Nephron progenitor cell (in vitro differentiated cells): ENCODE results near the gene MYO6.

Source experiments
- DNase-seq: peaks from one replicate; pipeline ENCODE4 v3.0.0; 2021
- H3K27ac Mint-ChIP-seq: 2 replicates; pipeline ENCODE4 v1.8.0; 2021; ENCODE audit warnings: mild to moderate bottlenecking, moderate library complexity, mixed read lengths
- H3K27me3 Mint-ChIP-seq: 2 replicates; pipeline ENCODE4 v1.8.0; 2021; ENCODE audit warnings: mild to moderate bottlenecking, low read depth, mixed read lengths; ENCODE audit not compliant: poor library complexity
- H3K36me3 Mint-ChIP-seq: 2 replicates; pipeline ENCODE4 v1.8.0; 2021; ENCODE audit warnings: low read depth, mixed read lengths
- H3K4me1 Mint-ChIP-seq: 2 replicates; pipeline ENCODE4 v1.8.0; 2021; ENCODE audit warnings: mixed read lengths
- H3K4me3 Mint-ChIP-seq: 2 replicates; pipeline ENCODE4 v1.8.0; 2021; ENCODE audit warnings: mild to moderate bottlenecking, moderate library complexity, mixed read lengths
- H3K9me3 Mint-ChIP-seq: 2 replicates; pipeline ENCODE4 v1.8.0; 2021; ENCODE audit warnings: mild to moderate bottlenecking, moderate library complexity, mixed read lengths
- TF ChIP-seq, protein P1 (sequence below): fragments of 200-600 bp; sonication (generic); IDR thresholded peaks from 2 replicates; pipeline ENCODE4 v1.5.0; 2021; ENCODE audit warnings: antibody characterized with exemption

Gene MYO6

DNA sequence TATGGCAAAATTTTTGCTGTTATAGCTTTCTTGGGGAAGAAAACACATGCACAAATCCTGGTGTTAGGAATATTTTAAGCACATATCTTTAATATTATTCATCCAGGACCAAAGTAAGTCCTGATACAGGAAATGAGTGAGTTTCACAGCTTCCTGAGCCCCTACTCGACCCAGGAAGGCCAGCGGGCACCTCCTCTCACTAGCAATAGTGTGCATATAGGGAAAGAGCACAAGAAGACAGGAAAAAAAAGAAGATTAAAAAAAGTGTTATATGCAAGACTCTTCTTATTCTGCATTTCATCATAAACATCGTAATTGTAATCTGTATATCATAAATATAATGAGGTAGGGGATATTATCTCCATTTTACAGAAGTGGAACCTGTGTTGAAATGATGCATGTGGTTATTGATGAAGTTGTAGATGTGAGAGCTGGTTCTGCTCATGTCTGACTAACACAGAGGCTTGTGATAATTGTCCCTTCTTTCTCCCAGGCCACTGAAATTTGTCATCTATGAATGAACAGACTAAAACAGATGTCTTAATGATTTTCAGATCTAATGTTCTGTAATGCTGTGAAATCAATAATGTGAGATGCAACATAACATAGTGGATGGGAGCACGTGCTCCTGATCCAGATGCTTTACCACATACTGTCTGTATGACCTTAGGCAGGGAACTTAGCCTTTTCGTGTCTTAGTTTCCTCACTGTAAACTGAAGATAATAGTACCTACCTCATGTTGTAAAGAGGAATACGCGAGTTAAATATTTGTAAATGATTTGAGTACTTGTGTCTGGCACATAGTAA lies 101.2 kb downstream of the MYO6 start:
- Mint-ChIP-seq H3K4me1 (peaks cover 9% of the 10 kb centered on the region), H3K27me3 (no peaks in the 10 kb centered on the region), H3K9me3 (no peaks in the 10 kb centered on the region), H3K4me3 (no peak overlapping the region), H3K27ac (no peak overlapping the region), H3K36me3 (peaks cover 2% of the 10 kb centered on the region)
- no peak for DNase-seq
- TF ChIP-seq, protein P1, sequence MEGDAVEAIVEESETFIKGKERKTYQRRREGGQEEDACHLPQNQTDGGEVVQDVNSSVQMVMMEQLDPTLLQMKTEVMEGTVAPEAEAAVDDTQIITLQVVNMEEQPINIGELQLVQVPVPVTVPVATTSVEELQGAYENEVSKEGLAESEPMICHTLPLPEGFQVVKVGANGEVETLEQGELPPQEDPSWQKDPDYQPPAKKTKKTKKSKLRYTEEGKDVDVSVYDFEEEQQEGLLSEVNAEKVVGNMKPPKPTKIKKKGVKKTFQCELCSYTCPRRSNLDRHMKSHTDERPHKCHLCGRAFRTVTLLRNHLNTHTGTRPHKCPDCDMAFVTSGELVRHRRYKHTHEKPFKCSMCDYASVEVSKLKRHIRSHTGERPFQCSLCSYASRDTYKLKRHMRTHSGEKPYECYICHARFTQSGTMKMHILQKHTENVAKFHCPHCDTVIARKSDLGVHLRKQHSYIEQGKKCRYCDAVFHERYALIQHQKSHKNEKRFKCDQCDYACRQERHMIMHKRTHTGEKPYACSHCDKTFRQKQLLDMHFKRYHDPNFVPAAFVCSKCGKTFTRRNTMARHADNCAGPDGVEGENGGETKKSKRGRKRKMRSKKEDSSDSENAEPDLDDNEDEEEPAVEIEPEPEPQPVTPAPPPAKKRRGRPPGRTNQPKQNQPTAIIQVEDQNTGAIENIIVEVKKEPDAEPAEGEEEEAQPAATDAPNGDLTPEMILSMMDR: no peak

DNA sequence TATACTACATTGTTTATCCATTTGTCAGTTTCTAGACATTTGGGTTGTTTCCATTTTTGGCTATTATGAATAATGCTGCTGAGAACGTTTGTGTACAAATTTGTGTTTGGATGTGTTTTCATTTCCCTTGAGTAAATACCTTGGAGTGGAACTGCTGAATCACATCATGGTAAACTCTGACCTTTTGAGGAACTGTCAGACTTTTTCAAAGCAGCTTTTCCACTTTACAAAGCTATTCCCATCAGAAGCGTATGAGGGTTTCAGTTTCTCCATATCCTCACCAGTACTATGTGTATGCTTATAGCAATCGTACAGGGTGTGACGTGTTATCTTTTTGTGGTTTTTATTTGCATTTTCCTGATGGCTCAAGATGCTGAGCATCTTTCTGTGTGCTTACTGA lies 103.7 kb downstream of the MYO6 start:
- H3K9me3 Mint-ChIP-seq: no peaks in the 10 kb centered on the region
- H3K27me3 Mint-ChIP-seq: no peaks in the 10 kb centered on the region
- no peak overlapping the region for H3K4me3 Mint-ChIP-seq
- no peak overlapping the region for H3K27ac Mint-ChIP-seq
- H3K4me1 Mint-ChIP-seq: peaks cover 9% of the 10 kb centered on the region
- TF ChIP-seq, protein P1: no peak
- DNase-seq: no peak
- no peaks in the 10 kb centered on the region for H3K36me3 Mint-ChIP-seq

DNA sequence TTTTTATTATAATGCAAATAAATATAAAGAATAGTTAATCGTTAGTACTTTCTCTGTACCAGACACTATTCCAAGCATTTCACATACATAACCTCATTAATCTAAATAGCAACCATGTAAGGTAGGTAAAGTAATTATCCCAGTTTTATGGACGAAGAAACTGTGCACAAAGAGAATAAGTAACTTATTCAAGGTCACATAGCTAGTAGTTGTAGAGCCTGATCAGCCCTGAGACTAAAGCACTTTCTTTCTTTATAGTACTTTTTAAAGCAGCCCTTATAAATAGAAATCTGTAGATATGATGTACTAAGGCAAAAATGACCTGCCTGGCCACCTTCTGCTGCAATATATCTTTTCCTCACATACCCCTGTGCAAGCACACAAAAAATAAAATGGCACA lies 104.8 kb downstream of the MYO6 start:
- Mint-ChIP-seq H3K9me3 (no peaks in the 10 kb centered on the region), H3K4me1 (peaks cover 9% of the 10 kb centered on the region), H3K27me3 (no peaks in the 10 kb centered on the region), H3K27ac (no peak overlapping the region), H3K36me3 (no peaks in the 10 kb centered on the region), H3K4me3 (no peak overlapping the region)
- no peak for DNase-seq
- TF ChIP-seq, protein P1: no peak

DNA sequence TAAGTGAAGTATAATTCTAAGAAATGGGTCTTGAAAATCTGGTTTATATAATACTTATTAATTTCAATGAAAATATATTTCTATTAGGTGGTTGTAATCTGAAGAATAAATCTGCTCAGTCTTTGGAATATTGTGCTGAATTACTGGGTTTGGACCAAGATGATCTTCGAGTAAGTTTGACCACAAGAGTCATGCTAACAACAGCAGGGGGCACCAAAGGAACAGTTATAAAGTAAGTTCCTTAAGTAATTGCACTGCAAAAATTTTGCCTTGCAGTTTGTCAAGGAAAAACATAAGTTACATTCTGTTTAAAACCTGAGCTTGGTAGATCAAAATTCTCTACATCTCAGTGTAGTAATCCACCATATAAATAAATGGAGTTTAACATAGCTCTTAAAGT lies 106.0 kb downstream of the MYO6 start:
- Mint-ChIP-seq H3K27ac (no peak overlapping the region), H3K4me1 (no peaks in the 10 kb centered on the region), H3K27me3 (no peaks in the 10 kb centered on the region), H3K4me3 (no peak overlapping the region), H3K9me3 (no peaks in the 10 kb centered on the region), H3K36me3 (no peaks in the 10 kb centered on the region)
- DNase-seq: peak; percentile 37
- TF ChIP-seq, protein P1: peak; percentile 56

DNA sequence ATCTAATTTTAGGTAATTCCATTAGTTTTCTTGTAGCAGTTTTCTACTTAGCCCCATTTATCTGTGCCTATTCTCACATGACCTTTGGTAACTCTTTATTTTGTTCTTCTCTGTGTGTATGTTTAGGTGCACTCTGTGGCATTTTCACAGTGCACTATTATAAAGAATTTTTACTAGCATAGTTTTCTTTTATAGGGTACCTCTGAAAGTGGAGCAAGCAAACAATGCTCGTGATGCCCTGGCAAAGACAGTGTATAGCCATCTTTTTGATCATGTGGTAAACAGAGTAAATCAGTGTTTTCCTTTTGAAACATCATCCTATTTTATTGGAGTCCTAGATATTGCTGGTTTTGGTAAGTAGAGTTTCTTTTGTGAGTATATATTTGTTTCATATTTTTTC lies 107.9 kb downstream of the MYO6 start:
- Mint-ChIP-seq H3K4me1 (no peaks in the 10 kb centered on the region), H3K9me3 (no peaks in the 10 kb centered on the region), H3K27ac (no peak overlapping the region), H3K27me3 (no peaks in the 10 kb centered on the region), H3K36me3 (no peaks in the 10 kb centered on the region), H3K4me3 (no peak overlapping the region)
- TF ChIP-seq, protein P1: no peak
- no peak for DNase-seq

DNA sequence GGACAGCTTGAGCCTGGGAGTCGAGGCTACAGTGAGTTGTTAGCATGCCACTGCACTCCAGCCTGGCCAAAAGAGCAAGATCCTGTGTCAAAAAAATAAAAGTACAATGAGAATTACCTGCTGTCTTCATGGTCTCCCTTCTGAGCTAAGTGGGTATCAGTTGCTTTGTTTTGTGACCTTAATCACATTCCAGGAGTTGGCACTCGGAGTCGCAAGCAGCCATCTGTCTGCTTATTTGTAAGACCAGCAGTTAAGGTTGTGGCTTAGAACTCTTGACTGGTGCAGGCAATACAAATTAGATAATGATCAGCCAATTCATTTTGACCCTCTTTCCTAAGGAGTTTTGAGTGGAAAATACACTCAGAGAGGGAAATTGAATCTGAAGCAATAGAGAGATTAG lies 114.0 kb downstream of the MYO6 start:
- no peak overlapping the region for H3K4me3 Mint-ChIP-seq
- no peak for DNase-seq
- H3K9me3 Mint-ChIP-seq: no peaks in the 10 kb centered on the region
- no peaks in the 10 kb centered on the region for H3K27me3 Mint-ChIP-seq
- peaks cover 5% of the 10 kb centered on the region for H3K36me3 Mint-ChIP-seq
- H3K4me1 Mint-ChIP-seq: no peaks in the 10 kb centered on the region
- H3K27ac Mint-ChIP-seq: no peak overlapping the region
- TF ChIP-seq, protein P1: no peak
